CD4-positive, alpha-beta T cell treated with Interleukin-15 for 1 hour (primary cell): ENCODE results near the gene EMP2.
"Not testable (repeated sequence)": the region's sequence is repeated elsewhere in the genome, so short reads cannot be mapped to it uniquely, and the experiment has no call there.

Experiments used
- DNase-seq: peaks from one replicate; pipeline ENCODE4 v3.0.0-alpha.2; 2020

Gene EMP2

DNA sequence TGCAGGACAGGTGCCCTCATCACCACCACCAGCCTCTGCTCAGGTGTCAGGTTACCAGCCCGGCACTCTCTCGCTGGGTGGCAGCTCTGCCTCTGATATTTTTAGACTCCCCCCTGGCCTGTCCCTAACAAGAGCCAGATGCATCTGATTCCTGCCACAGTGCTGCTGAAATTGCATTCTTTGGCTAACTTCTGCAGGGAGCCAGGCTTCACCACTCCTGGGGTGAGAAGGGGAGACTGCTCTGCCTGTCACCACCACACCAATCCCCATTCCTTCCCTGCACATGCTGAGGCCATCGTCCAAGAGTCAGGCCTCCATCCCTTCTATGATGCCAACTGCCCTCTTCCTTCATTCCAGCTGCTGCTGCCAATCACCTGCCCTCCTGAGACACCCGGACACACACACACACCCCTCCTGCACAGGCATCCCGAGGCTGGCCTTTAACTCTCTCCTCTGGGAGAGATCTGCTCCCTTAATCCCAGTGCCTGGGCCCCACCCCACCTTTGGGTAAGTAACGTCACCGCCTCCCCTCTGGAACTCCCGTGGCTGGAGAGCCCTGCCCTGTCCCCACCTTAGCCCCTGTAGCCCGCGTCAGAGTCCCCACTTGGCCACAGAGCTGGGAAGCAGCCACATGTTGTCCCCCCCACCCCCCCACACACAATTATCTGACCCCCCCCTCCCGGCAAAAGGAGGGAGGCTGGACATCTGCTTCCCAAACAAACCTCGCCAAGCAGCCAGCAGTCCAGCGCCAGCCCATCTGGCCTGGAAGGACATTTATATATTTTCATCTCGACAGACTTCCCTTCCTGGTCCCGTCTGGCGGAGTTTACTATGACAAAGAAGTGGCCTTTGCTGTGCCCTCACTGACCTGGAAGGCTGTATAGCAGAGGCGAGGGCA, 2.8 kb downstream of the EMP2 start:
- no peak for DNase-seq

DNA sequence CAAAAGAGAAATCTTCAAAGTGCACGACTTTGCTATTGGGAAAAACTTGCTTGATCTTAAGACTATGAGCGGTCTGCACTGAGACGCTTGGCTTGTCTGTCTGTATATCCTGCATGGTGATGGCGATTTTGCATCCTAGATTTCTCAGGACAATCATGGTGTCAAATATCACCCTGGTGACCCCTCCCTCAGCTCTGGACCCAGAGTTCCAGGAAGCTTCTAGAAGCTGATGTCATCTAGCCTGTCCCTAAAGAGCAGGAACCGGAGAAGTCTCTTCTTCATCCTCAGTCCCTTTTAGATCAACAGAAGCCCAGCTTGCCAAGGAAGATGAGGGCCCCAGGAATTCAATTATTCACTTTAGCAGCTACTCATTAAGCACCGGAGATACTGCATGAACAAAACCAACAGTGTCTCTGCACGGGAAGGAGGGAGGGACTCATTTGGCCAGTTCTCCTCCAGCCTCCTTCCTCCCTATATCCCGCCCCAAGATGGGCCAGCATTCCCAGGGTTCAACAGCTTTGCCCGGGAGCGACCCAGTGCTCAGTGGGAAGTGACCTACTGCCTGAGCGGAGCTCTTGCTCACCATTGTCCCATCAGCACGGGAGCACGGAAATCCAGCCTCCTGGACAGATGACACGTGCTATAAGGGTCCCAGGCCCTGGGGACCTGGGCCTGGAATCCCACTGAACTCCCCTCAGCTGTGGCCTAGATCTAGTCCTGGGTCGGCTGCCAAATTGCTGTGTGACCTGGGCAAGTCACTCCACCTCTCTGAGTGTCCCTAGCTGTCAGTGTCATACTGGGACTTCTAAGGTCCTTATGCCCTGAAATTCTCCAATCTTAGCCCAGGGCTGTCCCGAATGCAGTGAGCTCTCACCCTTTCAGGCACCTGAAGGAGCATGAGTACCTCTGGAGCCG, 3.8 kb downstream of the EMP2 start:
- DNase-seq, result no peak

DNA sequence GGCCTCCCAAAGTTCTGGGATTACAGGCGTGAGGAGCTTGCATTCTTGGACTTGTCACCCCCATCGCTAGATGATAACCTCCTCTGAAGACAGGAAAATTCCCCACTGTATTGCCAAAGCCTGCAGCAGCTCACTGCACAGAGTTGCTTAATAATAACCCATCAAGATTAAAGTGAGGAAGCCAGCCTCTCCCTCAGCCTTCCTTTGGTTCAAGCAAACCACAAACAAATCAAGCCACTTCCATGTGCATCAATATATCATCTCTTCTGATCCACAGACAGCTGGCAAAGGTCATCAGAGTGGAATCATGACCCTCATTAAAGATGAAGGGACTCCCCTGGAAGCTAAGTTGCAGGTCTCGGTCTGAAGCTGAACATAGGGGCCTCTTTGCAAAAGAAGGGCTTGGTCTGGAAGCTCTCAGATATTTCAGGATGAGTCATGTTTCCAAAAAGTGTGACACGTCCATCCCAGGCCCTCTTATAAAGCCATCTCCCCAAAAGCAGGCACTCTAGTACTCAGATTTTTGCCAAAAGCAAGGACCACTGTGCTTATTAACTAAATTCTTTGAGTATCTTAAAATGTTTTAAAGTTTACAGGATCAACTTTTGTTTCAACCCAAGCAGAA, 4.8 kb downstream of the EMP2 start:
- no peak for DNase-seq

DNA sequence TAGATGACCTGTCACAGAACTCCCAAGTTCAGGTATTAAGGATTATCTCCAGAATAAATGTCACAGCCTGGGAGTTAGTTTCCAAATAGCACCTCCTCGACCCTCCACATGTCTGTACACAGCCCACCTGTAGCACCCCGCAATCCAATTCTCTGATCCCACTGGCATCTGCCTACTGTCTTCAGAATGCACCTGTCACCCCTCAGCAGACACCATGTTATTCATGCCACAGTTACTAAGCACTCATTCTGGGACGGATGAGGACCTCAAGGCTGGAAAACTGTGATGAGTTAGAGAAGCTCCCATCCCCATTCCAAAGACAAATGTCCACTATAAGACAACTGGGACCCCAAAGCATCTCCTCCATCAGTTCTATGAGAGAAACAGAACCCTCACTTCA, 7.8 kb downstream of the EMP2 start:
- DNase-seq, result no peak

DNA sequence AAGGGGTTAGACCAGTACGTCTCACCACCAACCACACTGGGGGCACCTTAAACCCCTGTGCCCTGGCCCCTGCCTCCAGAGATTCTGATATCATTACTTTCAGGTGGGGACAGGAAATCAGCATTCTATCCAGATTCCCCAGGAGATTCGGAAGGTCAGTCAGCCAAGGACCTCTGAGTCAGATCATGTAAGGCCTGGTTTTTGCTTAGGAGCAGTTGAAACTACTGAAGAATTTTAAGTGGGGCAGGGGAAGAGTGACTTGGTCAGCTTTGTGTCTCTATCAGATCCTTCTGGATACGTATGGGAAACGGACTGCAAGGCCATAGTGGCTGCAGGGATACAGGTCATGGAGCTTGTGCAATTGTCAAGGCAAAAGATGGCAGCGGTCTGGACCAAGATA, 9.0 kb downstream of the EMP2 start:
- no peak for DNase-seq

- DNase-seq, result no peak
Observed at GRCh38 chr16:10569621-10570020, 10.8 kb downstream of the EMP2 start.

- DNase-seq, result no peak
Observed at GRCh38 chr16:10566613-10567012, 13.8 kb downstream of the EMP2 start.

DNA sequence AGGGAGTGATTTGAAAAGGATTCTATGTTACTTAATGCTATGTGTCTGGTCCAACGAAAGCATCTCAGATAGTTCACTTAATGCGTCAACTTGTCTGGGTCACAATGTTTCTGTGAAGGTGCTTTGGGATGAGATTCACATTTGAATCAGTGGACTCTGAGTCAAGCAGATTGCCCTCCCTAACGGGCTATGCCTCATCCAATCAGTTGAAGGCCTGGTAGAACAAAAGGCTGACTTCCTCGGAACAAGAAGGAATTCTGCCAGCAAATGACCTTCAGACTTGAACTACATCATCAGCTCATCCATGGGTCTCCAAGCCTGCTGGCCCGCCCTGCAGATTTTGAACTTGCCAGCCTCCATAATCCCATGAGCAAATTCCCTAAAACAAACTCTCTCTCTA, 15.2 kb downstream of the EMP2 start:
- DNase-seq, result no peak

GRCh38 chr16:10564591-10564990, 15.8 kb downstream of the EMP2 start:
- no peak for DNase-seq

- DNase-seq, result no peak
Observed at GRCh38 chr16:10562361-10562899, 18.0 kb downstream of the EMP2 start.

GRCh38 chr16:10561425-10561824, 19.0 kb downstream of the EMP2 start:
- no peak for DNase-seq

DNA sequence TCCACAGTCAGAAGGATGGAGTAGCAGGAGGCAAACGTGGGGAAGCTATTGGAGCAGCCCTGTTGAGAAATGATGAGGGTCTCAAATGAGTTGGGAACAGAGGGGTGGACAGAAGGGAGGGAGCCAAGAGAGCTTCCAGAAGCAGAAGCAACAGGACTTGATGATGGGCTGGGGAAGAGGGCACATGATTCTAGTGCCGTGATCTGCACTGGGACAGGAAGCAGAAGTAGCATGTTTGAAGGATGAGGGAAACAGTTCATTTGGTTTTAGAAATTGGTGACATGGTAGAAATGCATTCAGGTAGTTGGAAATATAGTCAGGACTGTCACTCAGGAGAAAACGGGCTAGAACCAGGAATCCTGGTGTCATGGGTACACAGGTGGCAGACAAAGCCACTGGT, 19.4 kb downstream of the EMP2 start:
- no peak for DNase-seq

- DNase-seq, result not testable (repeated sequence)
Observed at GRCh38 chr16:10559792-10560191, 20.6 kb downstream of the EMP2 start.

- DNase-seq, result no peak
Observed at GRCh38 chr16:10558746-10559641, 21.4 kb downstream of the EMP2 start.

- no peak for DNase-seq
Observed at GRCh38 chr16:10558305-10558704, 22.1 kb downstream of the EMP2 start.

GRCh38 chr16:10557750-10558149, 22.6 kb downstream of the EMP2 start:
- DNase-seq, result no peak

GRCh38 chr16:10556236-10556635, 24.2 kb downstream of the EMP2 start:
- no peak for DNase-seq

DNA sequence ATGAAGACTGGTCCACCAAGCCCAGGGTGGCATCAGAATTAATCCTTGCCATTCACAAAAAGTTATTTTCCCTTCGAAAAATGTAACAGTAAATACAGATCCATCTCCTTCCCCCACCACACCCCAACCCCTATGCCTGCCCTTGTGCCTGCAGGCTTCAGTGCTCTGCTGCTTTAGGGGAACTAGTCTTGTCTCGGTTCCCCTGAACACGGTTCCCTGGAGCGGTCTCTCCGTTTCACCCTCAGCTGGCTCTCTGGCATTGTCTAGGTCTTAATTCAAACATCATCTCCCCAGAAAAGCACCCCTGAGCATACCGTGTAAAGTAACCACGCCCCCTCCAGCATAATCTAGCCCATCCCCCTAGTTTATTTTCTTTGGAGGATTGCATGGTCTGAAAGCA, 25.8 kb downstream of the EMP2 start:
- DNase-seq, result peak; percentile 30

DNA sequence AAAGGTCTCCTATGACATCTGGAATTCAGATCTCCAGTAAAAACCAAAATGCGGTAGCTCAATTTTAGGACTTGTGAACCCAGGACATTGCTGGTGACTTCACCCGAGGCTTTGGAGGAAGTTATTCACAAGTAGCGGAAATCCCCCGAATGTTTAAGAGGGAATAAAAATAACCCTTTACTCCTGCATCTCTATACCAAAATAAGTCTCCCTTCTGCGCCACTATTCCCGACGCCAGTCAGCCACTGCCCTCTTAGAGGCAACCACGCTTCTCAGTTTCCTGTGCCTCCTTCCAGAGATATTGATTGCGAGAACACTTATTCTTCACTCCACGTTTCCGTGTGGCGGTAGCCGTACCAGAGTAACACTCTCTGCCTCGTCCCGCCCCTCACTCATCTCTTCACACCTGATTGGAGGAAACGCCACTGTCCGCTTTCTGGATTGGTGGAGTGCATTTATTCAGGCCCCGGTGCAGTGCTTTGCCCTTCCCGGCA, 27.4 kb downstream of the EMP2 start:
- peak; percentile 68 for DNase-seq

DNA sequence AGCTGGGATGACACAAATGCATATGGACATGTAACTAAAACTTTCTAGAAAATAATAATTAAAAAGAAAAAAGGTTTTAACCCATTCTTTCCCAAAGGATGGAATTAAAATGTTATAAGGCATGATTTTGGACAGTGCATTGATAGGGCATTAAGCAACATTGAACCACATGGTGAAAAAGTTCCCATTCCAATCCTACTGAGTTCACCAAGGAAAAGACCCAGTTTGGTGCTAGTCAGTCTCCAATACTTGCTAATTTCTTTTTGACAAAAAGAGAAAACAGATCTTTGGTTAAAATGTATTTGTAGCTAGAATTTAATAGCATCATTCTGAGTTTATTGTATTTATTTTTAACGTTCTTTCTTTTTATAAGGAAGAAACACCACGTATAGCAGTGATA, 28.1 kb downstream of the EMP2 start:
- no peak for DNase-seq

- DNase-seq, result no peak
Observed at GRCh38 chr16:10551881-10552280, 28.5 kb downstream of the EMP2 start.

DNA sequence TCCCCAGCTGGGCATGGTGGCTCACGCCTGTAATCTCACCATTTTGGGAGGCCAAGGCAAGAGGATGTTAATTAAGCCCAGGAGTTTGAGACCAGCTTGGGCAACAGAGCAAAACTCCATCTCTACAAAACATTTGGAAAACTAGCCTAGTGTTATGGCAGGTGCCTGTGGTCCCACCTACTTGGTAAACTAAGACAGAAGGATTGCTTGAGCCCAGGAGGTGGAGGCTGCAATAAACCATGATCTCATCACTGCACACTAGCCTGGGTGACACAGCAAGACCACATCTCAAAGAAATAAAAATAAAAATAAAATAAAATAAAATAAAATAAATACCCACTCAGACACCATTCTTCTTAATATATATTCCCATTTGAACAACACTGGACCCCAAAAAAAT, 32.0 kb downstream of the EMP2 start:
- no peak for DNase-seq
